Cardiac septum (tissue), 1 donor: Measurements from ENCODE around the gene LRRC19. TPM values are rescaled to one million over a fixed set of nuclear protein-coding genes. Genes with fewer than 3 reads are reported as not detected.

Experiments used
- DNase-seq: peaks from one replicate; pipeline ENCODE4 v3.0.0-alpha.2; 2020; ENCODE audit warnings: low spot score
- intact Hi-C: fragments of 100-400 bp; cut with DNase I; formaldehyde crosslinking; loops from one replicate; pipeline ENCODE4 v1.14.0; 2022
- total RNA-seq: library from RNA; stranded (reverse); fragmentation: NEBNext Ultra II Directional; extraction: Animal tissue kit (Norgen Biotek cat#: 25700); gene quantifications from one replicate; pipeline ENCODE4 v1.2.1, GENCODE V29; 2021
- donor health status: DM: no; HTN: no; CAD: no.

The LRRC19 gene
- total RNA-seq, 1 donor from 2014 or later: not detected

DNA sequence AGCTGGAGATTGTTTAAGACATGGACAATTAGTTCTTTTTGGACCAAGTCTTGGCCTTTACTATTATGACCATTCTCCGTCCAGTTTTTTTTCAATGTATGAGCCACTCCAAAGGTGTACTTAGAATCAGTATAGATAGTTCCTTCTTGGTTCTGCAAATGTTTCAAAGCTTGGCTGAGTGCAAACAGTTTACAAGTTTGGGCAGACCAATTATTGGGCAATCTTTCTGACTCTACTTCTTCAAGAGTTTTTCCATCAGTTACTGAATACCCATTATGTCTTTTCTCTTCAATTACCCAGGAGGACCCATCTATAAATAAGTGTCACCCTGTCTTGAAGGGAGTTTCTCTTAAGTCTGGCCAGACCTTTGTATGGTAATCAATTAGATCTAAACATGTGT is 33.8 kb downstream of the LRRC19 start:
- intact Hi-C loops: no loop called here
- DNase-seq: no peak

DNA sequence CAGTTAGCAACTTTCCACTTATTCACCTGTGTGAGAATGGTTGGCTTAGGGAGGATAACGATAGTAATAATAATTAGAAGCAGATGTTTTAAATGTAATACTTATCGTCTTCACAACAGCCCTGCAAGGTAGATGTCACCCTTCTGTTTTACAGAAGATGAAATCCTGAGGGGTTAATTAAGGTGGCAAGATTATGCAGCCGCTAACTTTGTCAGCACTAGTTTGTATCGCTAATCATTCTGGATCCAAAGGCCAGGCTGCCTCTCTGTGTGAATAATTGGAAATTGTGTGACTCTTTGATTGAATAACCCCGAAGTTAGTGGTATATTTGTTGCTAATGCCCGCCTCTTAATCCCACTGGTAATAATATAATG is 48.6 kb downstream of the LRRC19 start:
- no peak for DNase-seq
- intact Hi-C loops: loop anchor here (1.0 kb wide), 1 partner anchor 10 kb away; the partner anchor contains the start of gene PLAA

GRCh38 chr9:26955921-26956859 is 49.3 kb downstream of the LRRC19 start, which contains the start of gene IFT74:
Gene IFT74, plus strand, starts transcription at chr9:26956412. Its CDS starts 5,556 bp downstream, at chr9:26961968.
- DNase-seq: peak; percentile 98
- intact Hi-C loops: loop anchor here (1.0 kb wide), 1 partner anchor 9 kb away; the partner anchor contains the start of gene PLAA

- no peak for DNase-seq
- intact Hi-C loops: no loop called here
Observed at GRCh38 chr9:26955222-26955903, 50.1 kb downstream of the LRRC19 start.

- intact Hi-C loops: loop anchor here (5.0 kb wide), 1 partner anchor 618 kb away; the partner anchor contains the start of gene C9orf72
- no peak for DNase-seq
Observed at GRCh38 chr9:26954050-26954508, 51.4 kb downstream of the LRRC19 start.

DNA sequence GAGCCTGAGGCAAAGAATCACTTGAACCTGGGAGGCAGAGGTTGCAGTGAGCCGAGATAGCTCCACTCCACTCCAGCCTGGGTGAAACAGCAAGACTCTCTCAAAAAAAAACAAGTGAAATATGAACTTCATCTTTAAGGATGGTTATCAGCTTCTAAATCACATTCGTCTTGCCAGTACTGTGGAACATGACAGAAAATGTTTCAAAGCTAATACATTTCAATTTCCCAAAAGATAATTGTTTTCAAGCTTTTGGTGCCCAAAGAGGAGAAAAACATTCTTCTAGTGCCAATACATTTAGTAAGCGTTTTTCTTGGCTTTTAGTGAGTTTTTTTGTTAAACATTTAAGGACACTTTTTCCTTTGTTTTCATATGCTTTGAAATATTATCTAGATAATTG is 53.7 kb downstream of the LRRC19 start:
- intact Hi-C loops: loop anchor here (5.0 kb wide), 1 partner anchor 621 kb away; the partner anchor contains the start of gene C9orf72
- DNase-seq: no peak

GRCh38 chr9:26950521-26950920 is 55.0 kb downstream of the LRRC19 start:
- no peak for DNase-seq
- intact Hi-C loops: loop anchor here (5.0 kb wide), 1 partner anchor 622 kb away; the partner anchor contains the start of gene C9orf72

DNA sequence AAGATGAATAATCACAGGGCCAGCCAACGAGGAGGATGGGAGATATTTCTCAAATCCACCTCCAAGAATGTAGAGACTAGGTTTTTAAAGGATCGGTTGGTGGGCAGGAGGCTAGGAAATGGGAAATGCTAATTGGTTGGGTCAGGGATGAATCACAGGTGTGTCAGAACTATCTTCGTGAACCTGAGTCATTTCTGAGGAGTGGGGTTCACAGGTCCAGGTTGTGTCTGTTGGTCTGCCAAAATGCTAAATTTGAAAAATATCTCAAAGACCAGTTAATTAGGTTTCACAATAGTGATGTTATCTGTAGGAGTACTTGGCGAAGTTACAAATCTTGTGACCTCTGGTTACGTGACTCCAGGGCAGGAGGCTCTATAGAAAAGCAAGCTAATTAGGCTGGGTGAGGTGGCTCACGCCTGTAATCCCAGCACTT is 55.8 kb downstream of the LRRC19 start:
- no peak for DNase-seq
- intact Hi-C loops: loop anchor here (5.0 kb wide), 1 partner anchor 623 kb away; the partner anchor contains the start of gene C9orf72

GRCh38 chr9:26947736-26948135 is 57.7 kb downstream of the LRRC19 start:
- DNase-seq: no peak
- intact Hi-C loops: loop anchor here (1.0 to 2.0 kb wide), 2 partner anchors 9 to 55 kb away; partner anchors contain the start of genes CAAP1 and IFT74

GRCh38 chr9:26946753-26947727 is 58.4 kb downstream of the LRRC19 start, which contains the start of gene PLAA:
Gene PLAA, minus strand, starts transcription at chr9:26947242. Its CDS starts 197 bp downstream, at chr9:26947045.
- intact Hi-C loops: loop anchor here (1.0 to 2.0 kb wide), 2 partner anchors 9 to 54 kb away; partner anchors contain the start of genes CAAP1 and IFT74
- peak; percentile 96 for DNase-seq

DNA sequence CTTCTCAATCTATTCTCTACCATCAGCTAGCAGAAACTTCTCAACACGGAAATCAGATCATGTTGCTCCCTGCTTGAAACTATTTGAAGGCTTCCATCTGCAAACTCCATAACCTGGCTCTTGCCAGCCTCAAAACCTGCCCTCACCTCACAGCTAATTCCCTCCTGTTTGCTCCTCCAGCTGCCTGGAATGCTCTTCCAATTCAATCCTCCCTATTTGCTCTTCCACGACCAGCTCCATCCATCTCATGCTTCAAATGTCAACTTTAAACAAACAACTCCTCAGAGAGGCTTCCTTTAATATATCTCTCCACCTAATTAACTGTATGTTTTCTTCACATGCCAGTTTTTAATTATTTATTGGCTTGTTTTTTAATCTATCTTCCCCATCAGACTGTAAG is 59.9 kb downstream of the LRRC19 start:
- intact Hi-C loops: no loop called here
- no peak for DNase-seq

Other genes starting within 250 kb of the LRRC19 start
- 8.3 TPM for gene CAAP1, start 112.9 kb downstream of the LRRC19 start, total RNA-seq
- 31.5 TPM for gene PLAA, start 58.4 kb downstream of the LRRC19 start, total RNA-seq
- gene IFT74, start 49.3 kb downstream of the LRRC19 start, total RNA-seq: 8.7 TPM
- gene TEK, start 103.6 kb upstream of the LRRC19 start, total RNA-seq: 21.0 TPM